Natural killer cell treated with Interleukin-12 subunit alpha and Interleukin-12 subunit beta and Interleukin-15 and Interleukin-18, amount 100 ng/mL, for 72 hours (primary cell): Measurements from ENCODE around the gene MC2R. TPM values are rescaled to one million over a fixed set of nuclear protein-coding genes. Genes with fewer than 3 reads are reported as not detected.

Experiments used
- total RNA-seq, 2 donors: library from RNA; stranded (reverse); gene quantifications; one replicate each; pipeline ENCODE4 v1.2.3, GENCODE V29; 2022

MC2R gene
- total RNA-seq, 2 donors from 2014 or later: not detected

Other genes starting within 250 kb of the MC2R start
- gene FAM210A, start 189.0 kb downstream of the MC2R start, total RNA-seq: 10 to 100 TPM; 30.9 to 31.9 TPM
- gene RNMT, start 188.9 kb downstream of the MC2R start, total RNA-seq: 10 to 100 TPM; 42.5 to 47.2 TPM
- not detected for gene MC5R, start 91.4 kb downstream of the MC2R start, total RNA-seq
- gene ZNF519, start 216.9 kb upstream of the MC2R start, total RNA-seq: 10 to 100 TPM; 10.4 to 37.3 TPM